A172 (cell line): Measurements from ENCODE around the gene METTL24. TPM values are rescaled to one million over a fixed set of nuclear protein-coding genes. Genes with fewer than 3 reads are reported as not detected.
A peak's percentile ranks its signal among the peaks of the same experiment; 100 is the strongest.

ENCODE experiments used
- DNase-seq: peaks from one replicate; pipeline ENCODE4 v3.0.0-alpha.2; 2015; ENCODE audit warnings: low spot score
- total RNA-seq: library from RNA; depleted of rRNA; stranded (reverse); fragments of >200 nt; shearing (Covaris generic); gene quantifications from 2 replicates; pipeline ENCODE4 v1.2.3, GENCODE V29; 2014

METTL24 gene
- total RNA-seq, 1 experiment from 2014 or later = not detected

- no peak for DNase-seq
These were observed 20.7 kb downstream of the METTL24 start for GRCh38 chr6:110337486-110337885.

- peak; percentile 15 for DNase-seq
These were observed 23.5 kb downstream of the METTL24 start for GRCh38 chr6:110334423-110335180.

DNA sequence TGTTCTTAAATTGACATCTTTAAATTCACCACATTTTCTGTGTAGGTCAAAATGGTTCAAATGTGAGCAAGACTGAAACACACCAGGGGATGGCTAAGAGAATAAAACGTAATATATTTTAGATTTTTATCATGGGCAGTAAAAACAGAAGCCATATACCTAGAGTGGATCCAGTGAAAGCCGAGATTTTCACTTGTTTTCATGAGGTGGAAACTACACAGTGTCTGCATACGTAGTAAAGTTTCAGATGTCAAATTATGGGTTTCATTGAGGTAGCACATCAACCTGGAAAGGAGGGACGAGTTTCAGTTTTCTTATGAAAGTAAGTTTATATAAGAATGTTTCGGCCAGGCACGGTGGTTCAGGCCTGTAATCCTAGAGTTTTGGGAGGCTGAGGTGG is 25.9 kb downstream of the METTL24 start:
- no peak for DNase-seq

DNA sequence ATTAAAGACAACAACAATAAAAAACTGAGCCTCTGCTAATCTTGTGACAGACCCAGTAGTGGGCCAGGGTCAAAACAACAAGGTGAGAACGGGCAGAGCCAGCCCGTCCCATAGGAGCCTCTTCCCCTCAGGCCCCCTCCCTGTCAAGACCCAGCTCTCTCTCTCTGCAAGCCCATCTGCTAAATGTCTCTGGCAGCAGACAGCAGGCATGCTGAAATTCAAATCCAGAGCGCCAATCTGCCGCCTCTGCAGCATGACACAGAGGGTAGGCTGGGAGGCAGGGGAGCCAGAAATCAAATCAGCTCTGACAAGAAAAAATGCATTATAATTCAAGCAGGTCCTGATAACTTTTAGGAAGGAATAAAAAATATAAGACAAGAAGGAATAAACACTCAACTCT is 26.3 kb downstream of the METTL24 start:
- no peak for DNase-seq

DNA sequence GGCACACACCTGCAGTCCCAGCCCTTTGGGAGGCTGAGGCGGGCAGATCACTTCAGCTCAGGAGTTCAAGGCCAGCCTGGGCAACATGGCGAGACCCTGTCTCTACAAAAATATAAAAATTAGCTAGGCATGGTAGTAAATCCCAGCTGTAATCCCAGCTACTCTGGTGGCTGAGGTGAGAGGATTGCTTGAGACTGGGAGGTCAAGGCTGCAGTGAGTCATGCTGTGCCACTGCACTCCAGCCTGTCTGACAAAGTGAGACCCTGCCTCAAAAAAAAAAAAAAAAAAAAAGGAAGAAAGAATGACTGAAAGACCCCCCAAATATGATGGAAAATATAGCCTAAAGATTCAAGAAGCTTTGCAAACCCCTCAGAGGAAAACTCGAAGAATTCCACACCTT is 26.8 kb downstream of the METTL24 start:
- no peak for DNase-seq

GRCh38 chr6:110329714-110330436 is 28.3 kb downstream of the METTL24 start:
- DNase-seq = no peak

GRCh38 chr6:110329348-110329713 is 28.8 kb downstream of the METTL24 start:
- DNase-seq = peak; percentile 6

DNA sequence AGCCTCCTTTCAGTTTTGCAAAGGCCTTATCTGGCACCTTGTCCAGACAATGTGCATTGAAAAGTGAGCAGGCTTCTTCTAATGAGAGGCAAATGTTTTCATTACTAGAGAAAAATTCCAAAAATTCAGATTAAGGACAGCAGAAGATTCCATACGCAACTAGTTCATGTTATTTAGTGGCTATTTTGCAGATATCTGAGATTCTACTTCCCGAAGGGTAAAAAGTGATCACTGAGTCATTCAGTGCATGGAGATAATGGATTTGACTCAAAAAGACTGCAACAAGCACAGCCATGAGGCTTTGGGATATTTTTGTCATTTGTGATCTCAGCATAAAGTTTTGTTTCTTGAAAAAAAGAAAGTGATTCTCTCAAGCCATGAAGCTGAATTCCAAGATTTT is 29.9 kb downstream of the METTL24 start:
- DNase-seq = peak; percentile 10

GRCh38 chr6:110327391-110327790 is 30.8 kb downstream of the METTL24 start:
- DNase-seq = no peak

- DNase-seq = no peak
These were observed 31.5 kb downstream of the METTL24 start for GRCh38 chr6:110326609-110327008.

- no peak for DNase-seq
These were observed 32.1 kb downstream of the METTL24 start for GRCh38 chr6:110326057-110326456.

DNA sequence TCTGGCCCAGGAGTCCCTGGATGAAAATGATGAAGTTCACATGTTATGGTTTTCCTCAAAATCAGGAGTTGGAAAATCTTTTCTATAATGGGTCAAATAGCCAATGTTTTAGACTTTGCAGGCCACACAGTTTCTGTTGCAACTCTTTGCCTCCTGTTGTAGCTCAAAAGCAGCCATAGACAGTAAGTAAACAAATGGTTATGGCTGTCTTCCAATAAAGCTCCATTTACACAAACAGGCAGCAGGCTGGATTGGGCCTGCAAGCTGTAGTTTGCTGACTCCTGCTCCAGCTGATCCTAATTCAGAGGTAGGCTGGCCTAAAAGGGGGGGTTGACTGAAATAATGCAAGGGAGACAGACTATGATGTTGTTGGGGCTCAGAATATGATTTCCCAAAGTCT is 33.0 kb downstream of the METTL24 start:
- no peak for DNase-seq

GRCh38 chr6:110324548-110324947 is 33.6 kb downstream of the METTL24 start:
- no peak for DNase-seq

DNA sequence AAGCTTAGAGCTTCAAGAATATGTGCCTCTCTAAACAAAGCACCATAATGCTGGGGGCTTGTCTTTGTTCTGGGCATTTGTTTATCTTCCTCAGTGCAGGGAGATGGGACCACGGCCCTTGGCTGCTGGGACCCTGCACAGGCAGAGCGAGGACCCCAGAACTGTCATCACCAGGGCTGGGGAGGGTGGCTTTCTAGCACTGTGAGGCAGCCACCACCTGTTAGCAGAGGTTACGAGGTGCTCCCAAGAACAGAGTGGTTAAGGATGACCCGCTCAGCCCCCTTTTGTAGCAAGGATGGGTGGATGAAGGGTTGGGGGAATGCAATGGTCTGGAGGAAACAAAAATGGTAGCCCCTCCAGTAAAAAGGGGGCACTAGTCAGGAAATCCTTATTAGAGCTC is 34.9 kb downstream of the METTL24 start:
- DNase-seq = no peak

GRCh38 chr6:110322874-110323242 is 35.3 kb downstream of the METTL24 start:
- no peak for DNase-seq

GRCh38 chr6:110322151-110322873 is 35.8 kb downstream of the METTL24 start:
- DNase-seq = no peak

- DNase-seq = no peak
These were observed 37.8 kb downstream of the METTL24 start for GRCh38 chr6:110320307-110320706.

DNA sequence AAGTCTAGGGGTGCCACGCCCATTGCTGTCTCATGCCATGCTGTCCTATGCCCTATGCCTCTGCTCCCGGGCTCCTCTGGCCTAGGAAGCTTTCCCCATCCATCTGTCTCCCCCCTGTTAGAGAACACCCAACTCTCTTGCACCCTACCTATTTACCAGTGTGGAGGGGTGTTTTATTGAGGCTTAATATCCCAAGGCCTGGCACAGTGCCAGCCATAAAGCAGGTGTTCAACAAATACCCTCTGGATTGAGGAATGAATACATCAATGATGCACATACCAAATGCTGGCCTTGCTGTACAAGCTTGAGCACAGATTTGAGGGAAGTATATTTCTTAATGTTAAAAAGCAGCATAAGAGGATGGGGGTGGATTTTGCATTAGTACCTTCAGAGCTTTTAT is 38.3 kb downstream of the METTL24 start:
- DNase-seq = no peak

GRCh38 chr6:110319381-110319780 is 38.8 kb downstream of the METTL24 start:
- DNase-seq = no peak

GRCh38 chr6:110318971-110319370 is 39.2 kb downstream of the METTL24 start:
- no peak for DNase-seq

DNA sequence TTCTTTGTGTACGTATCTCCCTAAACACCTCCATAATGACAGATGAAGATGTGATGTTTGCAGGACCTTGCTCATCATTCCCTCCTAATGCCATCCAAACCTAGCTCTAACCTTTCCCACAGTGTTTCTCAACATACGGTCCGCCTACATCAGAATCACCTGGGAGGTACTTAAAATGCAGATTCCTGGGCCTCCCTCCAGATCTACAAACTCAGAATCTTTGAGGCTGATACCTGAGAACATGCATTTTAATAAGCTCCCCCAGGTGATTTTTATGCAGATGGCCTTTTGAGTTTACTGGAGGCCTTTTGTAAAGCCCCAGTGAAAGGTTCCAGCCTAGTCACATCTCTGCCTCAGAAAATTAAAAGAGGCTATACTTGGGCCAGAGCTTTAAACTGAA is 40.5 kb downstream of the METTL24 start:
- DNase-seq = no peak

- DNase-seq = no peak
These were observed 41.0 kb downstream of the METTL24 start for GRCh38 chr6:110317189-110317588.

DNA sequence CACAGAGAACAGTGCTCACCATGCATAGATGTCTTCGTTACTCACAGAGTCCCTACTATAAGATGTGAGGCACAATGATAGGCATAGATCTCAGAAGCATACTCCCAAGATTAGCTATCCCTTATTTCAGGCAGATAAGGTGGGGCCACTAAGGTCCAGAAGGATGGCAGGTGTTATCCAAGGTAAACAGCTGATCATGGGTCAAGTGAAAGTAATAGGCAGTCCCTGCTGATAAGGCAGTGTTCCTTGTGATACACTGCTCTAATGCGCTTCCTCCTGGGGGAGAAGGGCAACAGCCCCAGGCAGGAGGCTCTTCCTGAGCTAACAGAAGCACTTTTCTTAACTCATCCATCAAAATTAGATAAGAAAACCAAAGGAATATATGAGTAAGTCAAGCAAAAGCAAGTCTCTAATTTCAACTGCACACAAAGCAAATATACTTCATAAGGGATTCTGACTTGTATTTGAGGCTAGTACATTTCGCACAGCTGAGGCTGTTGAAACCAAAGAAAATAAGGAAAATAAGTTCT is 42.2 kb downstream of the METTL24 start:
- no peak for DNase-seq
